ENCODE measurements around the gene B4GAT1. TPM values are rescaled to one million over a fixed set of nuclear protein-coding genes. Genes with fewer than 3 reads are reported as not detected.

Gene B4GAT1
- total and polyA plus RNA-seq, 3 donors from 2014 or later, result 23.2 to 45.1 (median 28.2) TPM

DNA sequence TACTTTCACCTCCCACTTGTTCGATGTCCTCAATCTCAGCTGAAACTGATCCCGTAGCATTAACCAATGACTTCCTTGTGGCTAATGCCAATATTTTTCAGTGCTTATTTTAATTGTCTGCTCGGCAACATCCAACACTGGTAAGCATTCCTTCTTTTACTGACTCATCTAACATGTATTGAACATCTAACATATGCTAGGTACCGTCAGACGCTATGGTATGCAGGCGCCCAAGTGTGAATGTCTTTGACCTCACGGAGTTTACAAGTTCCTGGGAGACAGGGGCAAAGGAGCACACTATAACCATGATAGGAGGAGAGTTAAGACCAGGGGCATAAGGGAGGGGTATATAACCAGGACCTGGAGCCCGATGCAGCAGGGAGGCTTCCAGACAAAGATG lies 4.3 kb downstream of the B4GAT1 start:
- no peak overlapping the region for H3K4me3 ChIP-seq
- H3K27me3 ChIP-seq, result no peaks in the 10 kb centered on the region
- DNase-seq, result no peak
- no peak for TF ChIP-seq POLR2A (IDR thresholded peaks at IDR 0.05)
- TF ChIP-seq, protein P1, sequence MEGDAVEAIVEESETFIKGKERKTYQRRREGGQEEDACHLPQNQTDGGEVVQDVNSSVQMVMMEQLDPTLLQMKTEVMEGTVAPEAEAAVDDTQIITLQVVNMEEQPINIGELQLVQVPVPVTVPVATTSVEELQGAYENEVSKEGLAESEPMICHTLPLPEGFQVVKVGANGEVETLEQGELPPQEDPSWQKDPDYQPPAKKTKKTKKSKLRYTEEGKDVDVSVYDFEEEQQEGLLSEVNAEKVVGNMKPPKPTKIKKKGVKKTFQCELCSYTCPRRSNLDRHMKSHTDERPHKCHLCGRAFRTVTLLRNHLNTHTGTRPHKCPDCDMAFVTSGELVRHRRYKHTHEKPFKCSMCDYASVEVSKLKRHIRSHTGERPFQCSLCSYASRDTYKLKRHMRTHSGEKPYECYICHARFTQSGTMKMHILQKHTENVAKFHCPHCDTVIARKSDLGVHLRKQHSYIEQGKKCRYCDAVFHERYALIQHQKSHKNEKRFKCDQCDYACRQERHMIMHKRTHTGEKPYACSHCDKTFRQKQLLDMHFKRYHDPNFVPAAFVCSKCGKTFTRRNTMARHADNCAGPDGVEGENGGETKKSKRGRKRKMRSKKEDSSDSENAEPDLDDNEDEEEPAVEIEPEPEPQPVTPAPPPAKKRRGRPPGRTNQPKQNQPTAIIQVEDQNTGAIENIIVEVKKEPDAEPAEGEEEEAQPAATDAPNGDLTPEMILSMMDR (IDR thresholded peaks at IDR 0.05), result no peak
- H3K9me3 ChIP-seq, result no peaks in the 10 kb centered on the region
- intact Hi-C loops (cut with DNase I; ENCODE audit: low total_unique reads), result no loop called here
- WGBS, 2 donors, result 84 to 86% methylated on average over 8 of the region's 8 CpGs
- H3K27ac ChIP-seq, result no peak overlapping the region
- H3K36me3 ChIP-seq (ENCODE audit: low read depth, missing control alignments), result no peaks in the 10 kb centered on the region
- H3K4me1 ChIP-seq, result peaks cover 32% of the 10 kb centered on the region

DNA sequence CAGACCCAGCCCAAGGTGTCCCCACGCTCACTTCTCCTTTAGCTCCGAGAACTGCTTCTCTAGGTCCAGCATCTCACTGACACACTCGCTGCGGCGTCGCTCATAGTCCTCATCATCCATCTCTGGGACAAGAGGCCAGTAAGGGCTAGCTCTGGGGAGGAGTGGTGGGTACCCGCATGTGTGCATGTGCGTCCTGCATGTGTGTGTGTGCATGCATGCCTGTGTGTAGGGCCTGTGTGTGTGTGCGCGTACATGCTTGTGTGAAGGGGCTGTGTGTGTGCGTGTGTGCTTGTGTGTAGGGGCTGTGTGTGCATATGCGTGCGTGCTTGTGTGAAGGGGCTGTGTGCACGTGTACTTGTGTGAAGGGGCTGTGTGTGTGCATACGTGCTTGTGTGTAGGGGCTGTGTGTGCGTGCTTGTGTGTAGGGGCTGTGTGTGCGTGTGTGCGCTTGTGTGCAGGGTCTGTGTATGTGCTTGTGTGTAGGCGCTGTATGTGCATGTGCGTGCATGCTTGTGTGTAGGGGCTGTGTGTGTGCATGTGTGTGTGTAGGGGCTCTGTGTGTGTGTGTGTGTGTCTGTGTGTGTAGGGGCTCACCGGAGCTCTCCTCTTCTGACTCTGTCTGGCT lies 5.8 kb downstream of the B4GAT1 start:
- TF ChIP-seq, protein P1 (IDR thresholded peaks at IDR 0.05), result no peak
- TF ChIP-seq POLR2A (IDR thresholded peaks at IDR 0.05), result no peak
- WGBS, 2 donors, result 91 to 93% methylated on average over 21 of the region's 21 CpGs
- H3K27ac ChIP-seq, result no peak overlapping the region
- H3K36me3 ChIP-seq (ENCODE audit: low read depth, missing control alignments), result no peaks in the 10 kb centered on the region
- no peak for DNase-seq
- intact Hi-C loops (cut with DNase I; ENCODE audit: low total_unique reads), result no loop called here
- H3K9me3 ChIP-seq, result no peaks in the 10 kb centered on the region
- H3K27me3 ChIP-seq, result no peaks in the 10 kb centered on the region
- peaks cover 27% of the 10 kb centered on the region for H3K4me1 ChIP-seq
- H3K4me3 ChIP-seq, result no peak overlapping the region

DNA sequence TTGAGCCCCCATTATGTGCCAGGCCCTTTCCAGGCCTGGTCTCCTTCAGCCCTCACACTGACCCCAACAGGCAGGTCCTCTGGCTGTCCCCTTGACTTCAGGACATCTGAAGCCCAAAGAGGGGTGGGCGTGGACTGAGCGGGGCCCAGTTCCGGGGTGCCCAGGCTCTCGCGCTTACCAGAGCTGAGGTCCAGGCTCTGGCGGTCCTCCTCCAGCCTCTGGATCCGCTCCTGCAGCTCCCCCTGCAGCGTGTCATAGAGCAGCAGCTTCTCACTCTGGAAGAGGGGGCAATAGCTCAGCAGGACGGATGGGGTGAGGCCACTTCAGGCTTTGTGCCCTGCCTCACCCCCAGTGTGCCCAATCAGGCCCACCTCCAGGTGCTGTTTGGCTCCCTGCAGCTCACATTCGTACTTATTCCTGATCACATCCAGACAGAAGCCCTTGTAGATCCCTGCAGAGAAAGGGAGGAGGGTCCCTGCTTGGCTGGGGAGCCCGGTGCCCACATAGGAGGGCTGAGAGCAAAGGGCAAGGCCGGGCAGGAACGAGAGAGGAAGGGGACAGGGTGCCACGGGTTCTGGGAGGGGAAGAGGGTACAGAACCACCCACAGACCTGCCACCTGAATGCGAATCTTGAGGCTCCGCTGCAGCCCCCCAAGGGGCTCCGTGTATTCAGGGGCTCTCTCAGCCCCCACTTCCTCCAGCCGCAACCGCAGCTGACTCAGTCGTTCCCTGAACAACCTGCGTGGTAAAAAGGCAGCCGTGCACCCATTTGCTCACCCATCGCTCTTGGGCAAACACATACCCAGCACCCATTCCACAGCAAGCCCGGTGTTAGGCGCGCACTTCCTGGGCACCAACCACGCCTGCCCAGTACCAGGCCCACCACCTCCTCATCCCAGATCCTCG lies 6.6 kb downstream of the B4GAT1 start:
- H3K36me3 ChIP-seq (ENCODE audit: low read depth, missing control alignments), result no peaks in the 10 kb centered on the region
- intact Hi-C loops (cut with DNase I; ENCODE audit: low total_unique reads), result no loop called here

DNA sequence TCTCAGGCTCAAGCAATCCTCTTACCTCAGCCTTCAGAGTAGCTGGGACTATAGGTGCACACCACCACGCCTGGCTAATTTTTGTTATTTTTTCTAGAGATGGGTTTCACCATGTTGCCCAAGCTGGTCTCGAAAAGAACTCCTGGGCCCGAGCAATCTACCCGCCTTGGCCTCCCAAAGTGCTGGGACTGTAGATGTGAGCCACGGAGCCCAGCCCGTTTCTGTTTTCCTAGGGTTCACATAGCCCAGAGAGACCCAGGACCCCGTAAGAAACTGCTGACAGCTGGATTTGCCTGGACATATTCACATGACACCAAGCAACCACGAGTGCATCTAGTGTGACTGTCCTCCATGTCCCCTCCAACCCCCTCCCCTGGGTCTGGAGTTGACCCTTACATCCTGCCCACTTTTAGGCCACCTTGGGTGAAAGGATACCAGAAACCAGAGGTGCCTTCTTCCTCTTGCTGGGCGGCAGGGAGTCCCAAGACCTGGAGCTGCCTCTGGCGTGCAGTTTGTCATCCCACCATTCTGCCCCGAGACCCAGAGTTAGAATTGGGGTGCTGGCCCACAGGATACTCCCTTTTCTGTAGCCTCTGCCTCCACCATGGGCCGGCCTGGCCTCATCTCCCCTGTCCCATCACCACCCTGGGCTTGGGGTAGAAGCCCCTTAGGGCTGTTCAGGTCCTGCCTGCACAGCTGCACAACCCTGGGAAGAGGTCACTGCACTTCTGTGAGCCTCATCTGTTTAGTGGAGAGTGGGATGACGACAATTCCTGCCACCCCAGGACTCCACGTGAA lies 7.5 kb downstream of the B4GAT1 start:
- Histone ChIP-seq H3K36me3 (ENCODE audit: low read depth, missing control alignments) (no peaks in the 10 kb centered on the region), H3K27me3 (no peaks in the 10 kb centered on the region), H3K4me3 (no peak overlapping the region), H3K4me1 (peaks cover 25% of the 10 kb centered on the region), H3K9me3 (no peaks in the 10 kb centered on the region), H3K27ac (no peak overlapping the region)
- DNase-seq, result no peak
- intact Hi-C loops (cut with DNase I; ENCODE audit: low total_unique reads), result no loop called here
- TF ChIP-seq POLR2A (IDR thresholded peaks at IDR 0.05), result no peak
- TF ChIP-seq, protein P1 (IDR thresholded peaks at IDR 0.05), result no peak
- 80 to 82% methylated on average over 14 of the region's 14 CpGs for WGBS, 2 donors

More for the DNA sequence above, 6.6 kb downstream of the B4GAT1 start:
- TF ChIP-seq POLR2A (IDR thresholded peaks at IDR 0.05), result no peak
- TF ChIP-seq, protein P1 (IDR thresholded peaks at IDR 0.05), result no peak
- Histone ChIP-seq H3K27me3 (no peaks in the 10 kb centered on the region), H3K4me3 (no peak overlapping the region), H3K4me1 (peaks cover 27% of the 10 kb centered on the region), H3K27ac (no peak overlapping the region), H3K9me3 (no peaks in the 10 kb centered on the region)
- WGBS, 2 donors, result 93% methylated on average over 19 to 28 of the region's 28 CpGs
- DNase-seq, result no peak

All from testis (tissue), 3 donors.